ENCODE results near the gene ADAMTSL1.

- TF ChIP-seq SMC3 (conservative IDR thresholded peaks at IDR 0.05; ENCODE audit: poor library complexity) (no peak), EP300 (conservative IDR thresholded peaks at IDR 0.05; ENCODE audit: poor library complexity, severe bottlenecking) (no peak), CTCF (IDR thresholded peaks at IDR 0.05; ENCODE audit: poor library complexity, severe bottlenecking) (no peak), POLR2AphosphoS5 (IDR thresholded peaks at IDR 0.05) (no peak), REST (IDR thresholded peaks at IDR 0.05; ENCODE audit: borderline replicate concordance) (no peak), EZH2 (IDR thresholded peaks at IDR 0.05; ENCODE audit: borderline replicate concordance, insufficient read depth, low read length, poor library complexity, severe bottlenecking) (no peak), TAF1 (IDR thresholded peaks at IDR 0.05; ENCODE audit: low read depth) (no peak), RAD21 (conservative IDR thresholded peaks at IDR 0.05) (no peak)
Measured at GRCh38 chr9:18544456-18544855, 70.5 kb downstream of the ADAMTSL1 start.

Measured in neural cell (in vitro differentiated cells).